HL-60 (cell line): ENCODE measurements around the gene ROR1.

Source experiments
- DNase-seq, 2 experiments: peaks; one replicate each; pipeline ENCODE4 v3.0.0-alpha.2; 2010 to 2020; ENCODE audit warnings: low read depth in 1 of 2, low spot score in 1 of 2
- H3K27ac ChIP-seq: fragments of 250-450 bp; sonication (Bioruptor Pico); replicated peaks from 2 replicates; pipeline ENCODE4 v1.5.1; 2020; ENCODE audit warnings: mild to moderate bottlenecking, moderate library complexity
- H3K27me3 ChIP-seq: fragments of 250-450 bp; sonication (Bioruptor Pico); 2 replicates; pipeline ENCODE4 v1.5.1; 2021; ENCODE audit warnings: mild to moderate bottlenecking, moderate library complexity; ENCODE audit not compliant: insufficient read depth, poor library complexity, severe bottlenecking
- H3K4me3 ChIP-seq: replicated peaks from 2 replicates; pipeline ENCODE4 v1.5.1; 2011; ENCODE audit warnings: mild to moderate bottlenecking, control low read depth, low read length; ENCODE audit not compliant: insufficient read depth
- GABPA ChIP-seq: IDR thresholded peaks from 2 replicates; pipeline ENCODE4 v1.6.1; 2012; ENCODE audit warnings: low read depth
- POLR2AphosphoS5 ChIP-seq: IDR thresholded peaks from 2 replicates; pipeline ENCODE4 v1.6.1; 2012; ENCODE audit warnings: low read depth
- REST ChIP-seq: IDR thresholded peaks from 2 replicates; pipeline ENCODE4 v1.6.1; 2012; ENCODE audit warnings: low read depth; ENCODE audit not compliant: insufficient replicate concordance
- SPI1 ChIP-seq: IDR thresholded peaks from 2 replicates; pipeline ENCODE4 v1.6.1; 2012; ENCODE audit warnings: low read depth, mild to moderate bottlenecking, borderline replicate concordance
- TF ChIP-seq, protein P1 (sequence below): IDR thresholded peaks from one replicate; pipeline ENCODE4 v1.5.1; 2011; ENCODE audit warnings: low read length, control low read depth, inconsistent platforms; ENCODE audit not compliant: insufficient read depth

The ROR1 gene

GRCh38 chr1:64172458-64172983 is 398.7 kb downstream of the ROR1 start:
- H3K27ac ChIP-seq: 0 out of 2 replicates have a peak overlapping the region, but pooled peaks have one; percentile 22
- H3K4me3 ChIP-seq: no peak overlapping the region
- TF ChIP-seq GABPA (no peak), SPI1 (no peak), REST (no peak), POLR2AphosphoS5 (no peak)
- TF ChIP-seq, protein P1, sequence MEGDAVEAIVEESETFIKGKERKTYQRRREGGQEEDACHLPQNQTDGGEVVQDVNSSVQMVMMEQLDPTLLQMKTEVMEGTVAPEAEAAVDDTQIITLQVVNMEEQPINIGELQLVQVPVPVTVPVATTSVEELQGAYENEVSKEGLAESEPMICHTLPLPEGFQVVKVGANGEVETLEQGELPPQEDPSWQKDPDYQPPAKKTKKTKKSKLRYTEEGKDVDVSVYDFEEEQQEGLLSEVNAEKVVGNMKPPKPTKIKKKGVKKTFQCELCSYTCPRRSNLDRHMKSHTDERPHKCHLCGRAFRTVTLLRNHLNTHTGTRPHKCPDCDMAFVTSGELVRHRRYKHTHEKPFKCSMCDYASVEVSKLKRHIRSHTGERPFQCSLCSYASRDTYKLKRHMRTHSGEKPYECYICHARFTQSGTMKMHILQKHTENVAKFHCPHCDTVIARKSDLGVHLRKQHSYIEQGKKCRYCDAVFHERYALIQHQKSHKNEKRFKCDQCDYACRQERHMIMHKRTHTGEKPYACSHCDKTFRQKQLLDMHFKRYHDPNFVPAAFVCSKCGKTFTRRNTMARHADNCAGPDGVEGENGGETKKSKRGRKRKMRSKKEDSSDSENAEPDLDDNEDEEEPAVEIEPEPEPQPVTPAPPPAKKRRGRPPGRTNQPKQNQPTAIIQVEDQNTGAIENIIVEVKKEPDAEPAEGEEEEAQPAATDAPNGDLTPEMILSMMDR: no peak
- no peaks in the 10 kb centered on the region for H3K27me3 ChIP-seq
- DNase-seq: no peak

GRCh38 chr1:64173336-64173940 is 399.6 kb downstream of the ROR1 start:
- no peak overlapping the region for H3K27ac ChIP-seq
- no peak for DNase-seq
- TF ChIP-seq SPI1 (no peak), POLR2AphosphoS5 (no peak), GABPA (no peak), REST (no peak)
- TF ChIP-seq, protein P1: no peak

GRCh38 chr1:64175639-64176038 is 401.8 kb downstream of the ROR1 start:
- Histone ChIP-seq H3K4me3 (no peak overlapping the region), H3K27me3 (no peaks in the 10 kb centered on the region), H3K27ac (no peak overlapping the region)
- TF ChIP-seq GABPA (no peak), POLR2AphosphoS5 (no peak), SPI1 (no peak), REST (no peak)
- TF ChIP-seq, protein P1: no peak
- DNase-seq: no peak

More at GRCh38 chr1:64173336-64173940, 399.6 kb downstream of the ROR1 start:
- H3K27me3 ChIP-seq: no peaks in the 10 kb centered on the region
- no peak overlapping the region for H3K4me3 ChIP-seq
